H1 (cell line): ENCODE measurements around the gene DSCAM. TPM values are rescaled to one million over a fixed set of nuclear protein-coding genes. Genes with fewer than 3 reads are reported as not detected.

Experiments used
- CTCF ChIA-PET: fragments of 300-600 bp; sonication (Branson Sonifier 250); formaldehyde crosslinking; loops from one replicate; lab custom pipeline; 2021; ENCODE audit not compliant: partially characterized antibody; lab: Charles Lee
- POLR2A ChIA-PET: fragments of 300-600 bp; sonication (Branson Sonifier 250); formaldehyde crosslinking; loops from one replicate; lab custom pipeline; 2021; ENCODE audit warnings: inconsistent platforms; ENCODE audit not compliant: partially characterized antibody; lab: Charles Lee
- DNase-seq, 2 experiments: peaks; one replicate each; pipeline versions ENCODE4 v3.0.0 to v3.0.0-alpha.2; 2010 to 2022; ENCODE audit warnings: low spot score in 2 of 2, low read depth in 1 of 2, mixed read lengths in 1 of 2
- FAIRE-seq: peaks from 2 replicates; lab custom pipeline; 2011; peaks lifted over from hg19 to GRCh38; lab: Jason Lieb, UNC
- H2AFZ ChIP-seq: 2 replicates; pipeline ENCODE4 v1.8.1; 2012; ENCODE audit warnings: low read length, inconsistent platforms
- H2AK5ac ChIP-seq: 2 replicates; pipeline ENCODE4 v1.6.1; 2013; ENCODE audit warnings: low read depth, low read length
- H2BK120ac ChIP-seq: replicated peaks from 2 replicates; pipeline ENCODE3; 2013; ENCODE audit warnings: low read depth, low read length, inconsistent platforms
- H2BK12ac ChIP-seq: 2 replicates; pipeline ENCODE4 v1.6.1; 2013; ENCODE audit warnings: low read depth, low read length
- H2BK15ac ChIP-seq: 2 replicates; pipeline ENCODE4 v1.6.1; 2013; ENCODE audit warnings: low read length
- H2BK20ac ChIP-seq: 2 replicates; pipeline ENCODE4 v1.6.1; 2013; ENCODE audit warnings: low read length
- H2BK5ac ChIP-seq: 2 replicates; pipeline ENCODE4 v1.6.1; 2013; ENCODE audit warnings: low read depth, low read length
- H3K14ac ChIP-seq: 2 replicates; pipeline ENCODE4 v1.6.1; 2013; ENCODE audit warnings: inconsistent platforms; ENCODE audit not compliant: insufficient read length
- H3K18ac ChIP-seq: 2 replicates; pipeline ENCODE4 v1.6.1; 2013; ENCODE audit warnings: low read length; ENCODE audit errors: extremely low read depth
- H3K23ac ChIP-seq: 2 replicates; pipeline ENCODE4 v1.6.1; 2013; ENCODE audit warnings: inconsistent platforms; ENCODE audit not compliant: insufficient read length
- H3K23me2 ChIP-seq: 2 replicates; pipeline ENCODE4 v1.6.1; 2013; ENCODE audit warnings: low read depth, low read length
- H3K27ac ChIP-seq: 2 replicates; pipeline ENCODE4 v1.6.1; 2011; ENCODE audit warnings: low read depth, low read length, inconsistent platforms
- H3K27me3 ChIP-seq, 4 experiments: replicated peaks in 1 of 4; 1 replicate in 1 of 4; 2 replicates in 3 of 4; pipeline versions ENCODE4 v1.6.1 to v1.8.1; 2011 to 2013; ENCODE audit warnings: low read length in 3 of 4, mild to moderate bottlenecking in 3 of 4, inconsistent platforms in 2 of 4, mixed read lengths in 2 of 4, moderate library complexity in 1 of 4; ENCODE audit not compliant: control insufficient read depth in 3 of 4, insufficient read depth in 3 of 4; ENCODE audit errors: extremely low read depth in 1 of 4
- H3K36me3 ChIP-seq, 4 experiments: 2 replicates each; pipeline versions ENCODE4 v1.6.1 to v1.8.1; 2011 to 2013; ENCODE audit warnings: mild to moderate bottlenecking in 4 of 4, low read length in 3 of 4, moderate library complexity in 2 of 4, control low read depth in 1 of 4, inconsistent platforms in 1 of 4; ENCODE audit not compliant: insufficient read depth in 4 of 4, control insufficient read depth in 2 of 4
- H3K4ac ChIP-seq: replicated peaks from 2 replicates; pipeline ENCODE3; 2013; ENCODE audit warnings: low read length, low read depth, mixed read lengths, inconsistent platforms; ENCODE audit not compliant: insufficient read length
- H3K4me1 ChIP-seq, 4 experiments: replicated peaks in 1 of 4; 1 replicate in 1 of 4; 2 replicates in 3 of 4; pipeline versions ENCODE4 v1.6.1 to v1.8.1; 2011 to 2013; ENCODE audit warnings: low read length in 3 of 4, inconsistent platforms in 2 of 4, mixed read lengths in 1 of 4; ENCODE audit not compliant: insufficient read depth in 4 of 4, control insufficient read depth in 3 of 4
- H3K4me2 ChIP-seq, 2 experiments: 2 replicates each; pipeline versions ENCODE4 v1.6.1 to v1.8.1; 2011 to 2013; ENCODE audit warnings: low read depth in 2 of 2, low read length in 2 of 2, control low read depth in 1 of 2, inconsistent platforms in 1 of 2, mild to moderate bottlenecking in 1 of 2; ENCODE audit not compliant: insufficient read depth in 1 of 2
- H3K4me3 ChIP-seq, 4 experiments: fragments of 200-600, 300-600 bp in 1 of 4; sonication (generic), shearing (Covaris generic), sonication (Bioruptor Twin) in 1 of 4; 2 replicates each; pipeline versions ENCODE4 v1.5.1 to v1.8.1; 2011 to 2016; ENCODE audit warnings: low read length in 4 of 4, low read depth in 3 of 4, control low read depth in 2 of 4, inconsistent platforms in 2 of 4, mild to moderate bottlenecking in 2 of 4, mixed read lengths in 1 of 4, moderate library complexity in 1 of 4; ENCODE audit not compliant: insufficient read depth in 2 of 4; ENCODE audit errors: extremely low read depth in 1 of 4
- H3K56ac ChIP-seq: replicated peaks from 2 replicates; pipeline ENCODE3; 2013; ENCODE audit warnings: low read depth, mild to moderate bottlenecking, mixed read lengths, low read length, inconsistent platforms; ENCODE audit not compliant: insufficient read length
- H3K79me1 ChIP-seq: 2 replicates; pipeline ENCODE4 v1.6.1; 2013; ENCODE audit warnings: low read depth, low read length, control low read depth
- H3K79me2 ChIP-seq, 2 experiments: 2 replicates each; pipeline versions ENCODE4 v1.6.1 to v1.8.1; 2012 to 2013; ENCODE audit warnings: low read length in 2 of 2, mild to moderate bottlenecking in 2 of 2, inconsistent platforms in 1 of 2; ENCODE audit not compliant: insufficient read depth in 2 of 2, control insufficient read depth in 1 of 2
- H3K9ac ChIP-seq, 4 experiments: replicated peaks in 1 of 4; 1 replicate in 1 of 4; 2 replicates in 3 of 4; pipeline versions ENCODE4 v1.6.1 to v1.8.1; 2011 to 2013; ENCODE audit warnings: low read depth in 3 of 4, low read length in 3 of 4, control low read depth in 2 of 4, mild to moderate bottlenecking in 2 of 4, moderate library complexity in 2 of 4, inconsistent platforms in 1 of 4; ENCODE audit errors: extremely low read depth in 1 of 4
- H3K9me3 ChIP-seq, 2 experiments: 2 replicates each; pipeline versions ENCODE4 v1.6.1 to v1.8.1; 2012 to 2013; ENCODE audit warnings: mild to moderate bottlenecking in 2 of 2, moderate library complexity in 2 of 2, control low read depth in 1 of 2, inconsistent platforms in 1 of 2, low read depth in 1 of 2, low read length in 1 of 2, mixed read lengths in 1 of 2; ENCODE audit not compliant: insufficient read depth in 2 of 2
- H4K20me1 ChIP-seq, 2 experiments: replicated peaks in 1 of 2; 2 replicates each; pipeline versions ENCODE3 to v1.8.1; 2011 to 2013; ENCODE audit warnings: inconsistent platforms in 2 of 2, low read length in 2 of 2, mild to moderate bottlenecking in 1 of 2; ENCODE audit not compliant: insufficient read depth in 2 of 2, control insufficient read depth in 1 of 2
- H4K5ac ChIP-seq: 2 replicates; pipeline ENCODE4 v1.6.1; 2013; ENCODE audit warnings: low read length, low read depth, mixed read lengths, inconsistent platforms; ENCODE audit not compliant: insufficient read length
- H4K8ac ChIP-seq: 2 replicates; pipeline ENCODE4 v1.8.0; 2013; ENCODE audit warnings: mild to moderate bottlenecking, moderate library complexity, low read length, inconsistent platforms; ENCODE audit not compliant: insufficient read depth; ENCODE audit errors: extremely low read depth
- H4K91ac ChIP-seq: replicated peaks from 2 replicates; pipeline ENCODE3; 2013; ENCODE audit warnings: low read length, mixed read lengths, inconsistent platforms; ENCODE audit not compliant: insufficient read length
- CBX5 ChIP-seq: fragments of 300-800, 300-1000 bp; sonication (generic); IDR thresholded peaks from 2 replicates; pipeline ENCODE4 v1.7.1; 2016; ENCODE audit warnings: antibody characterized with exemption, low read length, low read depth
- NRF1 ChIP-seq: IDR thresholded peaks from 2 replicates; pipeline ENCODE4 v1.6.1; 2011; ENCODE audit warnings: mild to moderate bottlenecking, low read depth, low read length, improper control_type of control experiment
- POLR2AphosphoS5 ChIP-seq: IDR thresholded peaks from 2 replicates; pipeline ENCODE4 v1.6.1; 2011; ENCODE audit warnings: low read depth, low read length
- WGBS, 2 experiments: shearing (Covaris generic) in 1 of 2; methylation state at CpG; one replicate each; pipeline versions ENCODE4 v1.1.6 to v1.1.7; 2013 to 2015; ENCODE audit warnings: low lambda C conversion rate in 2 of 2, mixed read lengths in 2 of 2, inconsistent platforms in 1 of 2, low coverage in 1 of 2, missing lambda C conversion rate in 1 of 2; ENCODE audit not compliant: insufficient replicate concordance in 2 of 2, insufficient coverage in 1 of 2, insufficient read length in 1 of 2; ENCODE audit errors: extremely low coverage in 1 of 2, missing lambda C conversion rate in 1 of 2; 5-methylcytosine and 5-hydroxymethylcytosine counted together
- polyA plus RNA-seq, 7 experiments: library from polyadenylated mRNA; depleted of rRNA in 3 of 7; stranded (reverse) in 5 of 7; unstranded in 2 of 7; fragments of >200 nt in 5 of 7; fragments of 200-250 nt in 2 of 7; gene quantifications; 1 replicate in 5 of 7; 2 replicates in 1 of 7; 4 replicates in 1 of 7; pipeline versions ENCODE4 v1.2.1 to v1.2.3, GENCODE V29; 2011 to 2013; ENCODE audit warnings: missing spikeins in 2 of 7, mixed read lengths in 2 of 7
- total RNA-seq: library from RNA; stranded (reverse); fragmentation: NEBNext Ultra II Directional; extraction: Animal tissue kit (Norgen Biotek cat#: 25700); gene quantifications from 2 replicates; pipeline ENCODE4 v1.2.1, GENCODE V29; 2021
- TF ChIP-seq, protein P1 (sequence below): IDR thresholded peaks from 2 replicates; pipeline ENCODE4 v1.6.1; 2012; ENCODE audit warnings: inconsistent platforms

The DSCAM gene
- total and polyA plus RNA-seq, 2 of the 8 experiments (the other 6 are each of a cell fraction or from before 2014, with no cell fraction given) = 0.02 to 0.15 TPM

- H2BK5ac ChIP-seq = no peak overlapping the region
- no peak overlapping the region for H4K5ac ChIP-seq
- H4K91ac ChIP-seq = no peak overlapping the region
- ChIA-PET POLR2A (no interaction called here), CTCF (interaction anchor here (0.7 kb wide), 1 partner anchor 17 kb away, joined by 3 read pairs; no protein-coding TSS in a partner anchor)
- H3K9me3 ChIP-seq = no peaks in the 10 kb centered on the region
- H3K18ac ChIP-seq = no peak overlapping the region
- H3K23ac ChIP-seq = no peak overlapping the region
- FAIRE-seq = no peak
- H3K56ac ChIP-seq = no peak overlapping the region
- no peak overlapping the region for H2BK12ac ChIP-seq
- H3K79me2 ChIP-seq = no peaks in the 10 kb centered on the region
- no peak overlapping the region for H2BK120ac ChIP-seq
- TF ChIP-seq CBX5 (no peak), POLR2AphosphoS5 (no peak), NRF1 (no peak)
- TF ChIP-seq, protein P1, sequence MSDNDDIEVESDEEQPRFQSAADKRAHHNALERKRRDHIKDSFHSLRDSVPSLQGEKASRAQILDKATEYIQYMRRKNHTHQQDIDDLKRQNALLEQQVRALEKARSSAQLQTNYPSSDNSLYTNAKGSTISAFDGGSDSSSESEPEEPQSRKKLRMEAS = no peak
- H2AK5ac ChIP-seq = no peak overlapping the region
- DNase-seq = no peak
- WGBS, 2 experiments = 92% methylated on average over 14 of the region's 14 CpGs; no CpG with 5 or more reads in 1 of the 2 experiments
- H3K4ac ChIP-seq = no peak overlapping the region
- no peak overlapping the region for H3K9ac ChIP-seq
- no peaks in the 10 kb centered on the region for H3K27me3 ChIP-seq
- H3K23me2 ChIP-seq = no peaks in the 10 kb centered on the region
- no peak overlapping the region for H3K27ac ChIP-seq
- H4K20me1 ChIP-seq = no peaks in the 10 kb centered on the region
- no peak overlapping the region for H2BK15ac ChIP-seq
- H3K79me1 ChIP-seq = no peaks in the 10 kb centered on the region
- H4K8ac ChIP-seq = no peak overlapping the region
- H3K4me1 ChIP-seq = no peaks in the 10 kb centered on the region
- H3K4me3 ChIP-seq = no peak overlapping the region
- no peaks in the 10 kb centered on the region for H3K36me3 ChIP-seq
- no peak overlapping the region for H2AFZ ChIP-seq
- H3K4me2 ChIP-seq = no peak overlapping the region
- no peak overlapping the region for H2BK20ac ChIP-seq
- no peak overlapping the region for H3K14ac ChIP-seq
Observed at GRCh38 chr21:39972976-39973770, 873.8 kb downstream of the DSCAM start.
